ENCODE data around the gene PARD3.
"Not testable (repeated sequence)": the region's sequence is repeated elsewhere in the genome, so short reads cannot be mapped to it uniquely, and the experiment has no call there.

The PARD3 gene

GRCh38 chr10:34444223-34445183 lies 370.6 kb downstream of the PARD3 start:
- Histone ChIP-seq H3K9me3 (ENCODE audit: control insufficient read depth in 1 of 2, low read length in 2 of 2) (no peaks in the 10 kb centered on the region), H3K4me1 (ENCODE audit: control insufficient read depth in 1 of 2, insufficient read depth in 2 of 2, low read length in 2 of 2) (no peaks in the 10 kb centered on the region), H3K27ac (ENCODE audit: low read length) (no peak overlapping the region), H3K27me3 (ENCODE audit: low read depth, low read length) (no peaks in the 10 kb centered on the region), H3K36me3 (ENCODE audit: control insufficient read depth in 1 of 2, insufficient read depth in 2 of 2, low read length in 2 of 2) (no peaks in the 10 kb centered on the region), H3K4me3 (ENCODE audit: low read depth in 1 of 2, low read length in 2 of 2) (no peak overlapping the region)

- H3K4me3 ChIP-seq (ENCODE audit: low read depth in 1 of 2, low read length in 2 of 2); H3K36me3 ChIP-seq (ENCODE audit: control insufficient read depth in 1 of 2, insufficient read depth in 2 of 2, low read length in 2 of 2); H3K27me3 ChIP-seq (ENCODE audit: low read depth, low read length); H3K9me3 ChIP-seq (ENCODE audit: control insufficient read depth in 1 of 2, low read length in 2 of 2); H3K4me1 ChIP-seq (ENCODE audit: control insufficient read depth in 1 of 2, insufficient read depth in 2 of 2, low read length in 2 of 2); H3K27ac ChIP-seq (ENCODE audit: low read length): not testable (repeated sequence)
These were observed 375.7 kb downstream of the PARD3 start for GRCh38 chr10:34439386-34439785.

GRCh38 chr10:34438741-34439140 lies 376.4 kb downstream of the PARD3 start:
- Histone ChIP-seq H3K4me1 (ENCODE audit: control insufficient read depth in 1 of 2, insufficient read depth in 2 of 2, low read length in 2 of 2) (peaks cover 0 to 3% of the 10 kb centered on the region in 2 donors), H3K4me3 (ENCODE audit: low read depth in 1 of 2, low read length in 2 of 2) (no peak overlapping the region), H3K27ac (ENCODE audit: low read length) (no peak overlapping the region), H3K36me3 (ENCODE audit: control insufficient read depth in 1 of 2, insufficient read depth in 2 of 2, low read length in 2 of 2) (no peaks in the 10 kb centered on the region), H3K27me3 (ENCODE audit: low read depth, low read length) (no peaks in the 10 kb centered on the region), H3K9me3 (ENCODE audit: control insufficient read depth in 1 of 2, low read length in 2 of 2) (no peaks in the 10 kb centered on the region)

GRCh38 chr10:34437906-34438305 lies 377.2 kb downstream of the PARD3 start:
- H3K9me3 ChIP-seq (ENCODE audit: control insufficient read depth in 1 of 2, low read length in 2 of 2), result no peaks in the 10 kb centered on the region
- H3K4me1 ChIP-seq (ENCODE audit: control insufficient read depth in 1 of 2, insufficient read depth in 2 of 2, low read length in 2 of 2), result peaks cover 0 to 4% of the 10 kb centered on the region in 2 donors

GRCh38 chr10:34434119-34434594 lies 380.9 kb downstream of the PARD3 start:
- no peaks in the 10 kb centered on the region for H3K27me3 ChIP-seq (ENCODE audit: low read depth, low read length)
- peaks cover 0 to 7% of the 10 kb centered on the region in 2 donors for H3K4me1 ChIP-seq (ENCODE audit: control insufficient read depth in 1 of 2, insufficient read depth in 2 of 2, low read length in 2 of 2)
- no peak overlapping the region for H3K4me3 ChIP-seq (ENCODE audit: low read depth in 1 of 2, low read length in 2 of 2)
- no peak overlapping the region for H3K27ac ChIP-seq (ENCODE audit: low read length)
- no peaks in the 10 kb centered on the region for H3K36me3 ChIP-seq (ENCODE audit: control insufficient read depth in 1 of 2, insufficient read depth in 2 of 2, low read length in 2 of 2)
- H3K9me3 ChIP-seq (ENCODE audit: control insufficient read depth in 1 of 2, low read length in 2 of 2), result no peaks in the 10 kb centered on the region

More at GRCh38 chr10:34437906-34438305, 377.2 kb downstream of the PARD3 start:
- Histone ChIP-seq H3K36me3 (ENCODE audit: control insufficient read depth in 1 of 2, insufficient read depth in 2 of 2, low read length in 2 of 2) (no peaks in the 10 kb centered on the region), H3K4me3 (ENCODE audit: low read depth in 1 of 2, low read length in 2 of 2) (no peak overlapping the region), H3K27me3 (ENCODE audit: low read depth, low read length) (no peaks in the 10 kb centered on the region), H3K27ac (ENCODE audit: low read length) (no peak overlapping the region)

- no peak overlapping the region for H3K4me3 ChIP-seq (ENCODE audit: low read depth in 1 of 2, low read length in 2 of 2)
- H3K27me3 ChIP-seq (ENCODE audit: low read depth, low read length), result no peaks in the 10 kb centered on the region
- H3K27ac ChIP-seq (ENCODE audit: low read length), result no peak overlapping the region
- peaks cover 0 to 7% of the 10 kb centered on the region in 2 donors for H3K4me1 ChIP-seq (ENCODE audit: control insufficient read depth in 1 of 2, insufficient read depth in 2 of 2, low read length in 2 of 2)
- H3K36me3 ChIP-seq (ENCODE audit: control insufficient read depth in 1 of 2, insufficient read depth in 2 of 2, low read length in 2 of 2), result no peaks in the 10 kb centered on the region
- no peaks in the 10 kb centered on the region for H3K9me3 ChIP-seq (ENCODE audit: control insufficient read depth in 1 of 2, low read length in 2 of 2)
These were observed 381.6 kb downstream of the PARD3 start for GRCh38 chr10:34433241-34434076.

GRCh38 chr10:34432589-34432988 lies 382.5 kb downstream of the PARD3 start:
- H3K4me3 ChIP-seq (ENCODE audit: low read depth in 1 of 2, low read length in 2 of 2), result no peak overlapping the region
- no peaks in the 10 kb centered on the region for H3K9me3 ChIP-seq (ENCODE audit: control insufficient read depth in 1 of 2, low read length in 2 of 2)
- H3K4me1 ChIP-seq (ENCODE audit: control insufficient read depth in 1 of 2, insufficient read depth in 2 of 2, low read length in 2 of 2), result peaks cover 0 to 7% of the 10 kb centered on the region in 2 donors
- H3K27ac ChIP-seq (ENCODE audit: low read length), result no peak overlapping the region
- no peaks in the 10 kb centered on the region for H3K27me3 ChIP-seq (ENCODE audit: low read depth, low read length)
- H3K36me3 ChIP-seq (ENCODE audit: control insufficient read depth in 1 of 2, insufficient read depth in 2 of 2, low read length in 2 of 2), result no peaks in the 10 kb centered on the region

- H3K9me3 ChIP-seq (ENCODE audit: control insufficient read depth in 1 of 2, low read length in 2 of 2), result no peaks in the 10 kb centered on the region
- H3K4me1 ChIP-seq (ENCODE audit: control insufficient read depth in 1 of 2, insufficient read depth in 2 of 2, low read length in 2 of 2), result peaks cover 0 to 7% of the 10 kb centered on the region in 2 donors
- H3K4me3 ChIP-seq (ENCODE audit: low read depth in 1 of 2, low read length in 2 of 2), result no peak overlapping the region
- no peaks in the 10 kb centered on the region for H3K27me3 ChIP-seq (ENCODE audit: low read depth, low read length)
- no peak overlapping the region for H3K27ac ChIP-seq (ENCODE audit: low read length)
- H3K36me3 ChIP-seq (ENCODE audit: control insufficient read depth in 1 of 2, insufficient read depth in 2 of 2, low read length in 2 of 2), result no peaks in the 10 kb centered on the region
These were observed 384.4 kb downstream of the PARD3 start for GRCh38 chr10:34430685-34431084.

GRCh38 chr10:34428501-34428900 lies 386.6 kb downstream of the PARD3 start:
- Histone ChIP-seq H3K4me1 (ENCODE audit: control insufficient read depth in 1 of 2, insufficient read depth in 2 of 2, low read length in 2 of 2) (peaks cover 0 to 4% of the 10 kb centered on the region in 2 donors), H3K27ac (ENCODE audit: low read length) (no peak overlapping the region), H3K9me3 (ENCODE audit: control insufficient read depth in 1 of 2, low read length in 2 of 2) (no peaks in the 10 kb centered on the region), H3K27me3 (ENCODE audit: low read depth, low read length) (no peaks in the 10 kb centered on the region), H3K36me3 (ENCODE audit: control insufficient read depth in 1 of 2, insufficient read depth in 2 of 2, low read length in 2 of 2) (no peaks in the 10 kb centered on the region), H3K4me3 (ENCODE audit: low read depth in 1 of 2, low read length in 2 of 2) (no peak overlapping the region)

- H3K36me3 ChIP-seq (ENCODE audit: control insufficient read depth in 1 of 2, insufficient read depth in 2 of 2, low read length in 2 of 2), result no peaks in the 10 kb centered on the region
- H3K9me3 ChIP-seq (ENCODE audit: control insufficient read depth in 1 of 2, low read length in 2 of 2), result no peaks in the 10 kb centered on the region
- H3K4me1 ChIP-seq (ENCODE audit: control insufficient read depth in 1 of 2, insufficient read depth in 2 of 2, low read length in 2 of 2), result peaks cover 0 to 3% of the 10 kb centered on the region in 2 donors
- no peak overlapping the region for H3K27ac ChIP-seq (ENCODE audit: low read length)
- no peaks in the 10 kb centered on the region for H3K27me3 ChIP-seq (ENCODE audit: low read depth, low read length)
- H3K4me3 ChIP-seq (ENCODE audit: low read depth in 1 of 2, low read length in 2 of 2), result no peak overlapping the region
These were observed 387.2 kb downstream of the PARD3 start for GRCh38 chr10:34427911-34428216.

- not testable (repeated sequence) for H3K36me3 ChIP-seq (ENCODE audit: control insufficient read depth in 1 of 2, insufficient read depth in 2 of 2, low read length in 2 of 2); H3K9me3 ChIP-seq (ENCODE audit: control insufficient read depth in 1 of 2, low read length in 2 of 2); H3K4me3 ChIP-seq (ENCODE audit: low read depth in 1 of 2, low read length in 2 of 2); H3K27me3 ChIP-seq (ENCODE audit: low read depth, low read length); H3K27ac ChIP-seq (ENCODE audit: low read length); H3K4me1 ChIP-seq (ENCODE audit: control insufficient read depth in 1 of 2, insufficient read depth in 2 of 2, low read length in 2 of 2)
These were observed 387.8 kb downstream of the PARD3 start for GRCh38 chr10:34427158-34427910.

All from muscle layer of duodenum (tissue), 2 donors.